Measurements from ENCODE around the gene PFDN6. TPM values are rescaled to one million over a fixed set of nuclear protein-coding genes. Genes with fewer than 3 reads are reported as not detected.

PFDN6 gene
- total and polyA plus RNA-seq, 8 donors = 9.7 to 119 (median 19.0) TPM

DNA sequence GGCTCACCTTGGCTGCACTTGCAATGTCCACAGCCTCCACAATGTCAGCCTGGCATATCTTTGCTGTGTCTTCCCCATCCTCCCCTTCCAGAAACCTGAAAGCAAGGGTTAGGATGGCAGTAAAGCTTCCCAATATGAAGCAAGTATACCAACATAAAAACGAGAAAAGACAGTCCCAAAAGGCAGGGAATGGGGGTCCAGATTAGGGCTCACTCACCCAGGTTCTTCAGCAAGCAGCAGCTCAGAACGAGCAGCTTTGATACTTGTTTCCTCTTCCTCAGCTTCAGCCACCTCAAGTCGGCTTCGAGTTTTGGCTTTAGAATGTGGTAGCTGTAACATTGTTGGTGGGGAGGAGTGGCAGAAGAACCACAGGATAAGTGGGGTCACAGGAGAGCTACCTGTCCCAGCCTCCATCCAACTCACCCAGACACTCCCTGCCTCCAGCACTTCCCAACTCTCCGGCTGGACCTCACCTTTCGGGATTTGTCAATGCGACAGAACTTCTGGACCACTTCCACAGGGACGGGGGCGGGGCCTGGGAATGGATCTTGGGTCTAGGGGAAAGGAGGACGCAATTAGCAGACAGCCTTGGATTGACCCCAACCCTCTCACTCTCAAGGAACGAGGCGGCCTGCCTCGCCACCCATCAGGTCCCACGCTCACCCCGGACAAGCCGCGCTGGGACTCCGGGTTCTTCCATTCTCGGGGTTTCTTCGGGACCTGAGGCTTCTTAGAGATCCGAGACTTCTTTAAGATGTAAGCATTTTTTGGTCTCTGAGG, 1.1 kb upstream of the PFDN6 start:
- TF ChIP-seq, protein P1, sequence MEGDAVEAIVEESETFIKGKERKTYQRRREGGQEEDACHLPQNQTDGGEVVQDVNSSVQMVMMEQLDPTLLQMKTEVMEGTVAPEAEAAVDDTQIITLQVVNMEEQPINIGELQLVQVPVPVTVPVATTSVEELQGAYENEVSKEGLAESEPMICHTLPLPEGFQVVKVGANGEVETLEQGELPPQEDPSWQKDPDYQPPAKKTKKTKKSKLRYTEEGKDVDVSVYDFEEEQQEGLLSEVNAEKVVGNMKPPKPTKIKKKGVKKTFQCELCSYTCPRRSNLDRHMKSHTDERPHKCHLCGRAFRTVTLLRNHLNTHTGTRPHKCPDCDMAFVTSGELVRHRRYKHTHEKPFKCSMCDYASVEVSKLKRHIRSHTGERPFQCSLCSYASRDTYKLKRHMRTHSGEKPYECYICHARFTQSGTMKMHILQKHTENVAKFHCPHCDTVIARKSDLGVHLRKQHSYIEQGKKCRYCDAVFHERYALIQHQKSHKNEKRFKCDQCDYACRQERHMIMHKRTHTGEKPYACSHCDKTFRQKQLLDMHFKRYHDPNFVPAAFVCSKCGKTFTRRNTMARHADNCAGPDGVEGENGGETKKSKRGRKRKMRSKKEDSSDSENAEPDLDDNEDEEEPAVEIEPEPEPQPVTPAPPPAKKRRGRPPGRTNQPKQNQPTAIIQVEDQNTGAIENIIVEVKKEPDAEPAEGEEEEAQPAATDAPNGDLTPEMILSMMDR (IDR thresholded peaks at IDR 0.05) = no peak
- intact Hi-C loops (cut with DNase I) = no loop called here
- peak in 1 of 6 donors; percentile 48 for DNase-seq
- H3K4me3 ChIP-seq = peak overlapping the region; percentile 52 to 66 (median 62)
- peaks cover 0 to 12% (median 8%) of the 10 kb centered on the region in 3 donors for H3K4me1 ChIP-seq
- ATAC-seq = no peak
- H3K27ac ChIP-seq = no peak overlapping the region
- H3K36me3 ChIP-seq = peaks cover 0 to 25% (median 17%) of the 10 kb centered on the region in 3 donors
- FAIRE-seq = no peak
- H3K9me3 ChIP-seq = no peaks in the 10 kb centered on the region
- 8 to 11% methylated on average over 20 to 21 of the region's 21 CpGs for WGBS, 2 donors
- H3K27me3 ChIP-seq = no peaks in the 10 kb centered on the region

DNA sequence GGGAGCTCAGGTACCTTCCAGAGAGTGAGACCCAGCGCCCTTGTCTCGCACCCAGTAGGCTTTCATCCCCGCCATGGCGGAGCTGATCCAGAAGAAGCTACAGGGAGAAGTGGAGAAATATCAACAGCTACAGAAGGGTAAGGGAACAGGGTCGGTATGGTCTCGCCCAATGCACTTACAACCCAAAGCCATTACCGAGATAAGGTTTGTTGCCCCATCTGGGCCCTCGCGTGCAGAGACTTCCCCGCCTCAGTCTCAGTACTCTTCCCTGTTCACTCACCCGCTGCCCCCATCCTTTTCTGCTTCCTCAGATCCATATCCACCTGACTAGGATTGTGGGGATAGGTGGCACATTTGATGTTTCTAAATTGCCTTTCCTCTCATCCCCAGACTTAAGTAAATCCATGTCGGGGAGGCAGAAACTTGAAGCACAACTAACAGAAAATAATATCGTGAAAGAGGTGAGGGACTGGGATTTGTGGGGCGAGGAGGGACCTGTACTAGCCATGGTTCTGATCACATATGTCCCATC, 449 bp downstream of the PFDN6 start:
- WGBS, 2 donors = 2 to 3% methylated on average over 14 of the region's 14 CpGs
- H3K4me1 ChIP-seq = peaks cover 0 to 12% (median 8%) of the 10 kb centered on the region in 3 donors
- DNase-seq = no peak
- H3K27me3 ChIP-seq = no peaks in the 10 kb centered on the region
- H3K4me3 ChIP-seq = peak overlapping the region; percentile 52 to 66 (median 62)
- ATAC-seq = peak in 3 of 4 donors; percentile 4 to 8 (median 6)
- no peak for FAIRE-seq
- peaks cover 0 to 25% (median 17%) of the 10 kb centered on the region in 3 donors for H3K36me3 ChIP-seq
- H3K27ac ChIP-seq = peak overlapping the region in 1 of 4 donors; percentile 16
- intact Hi-C loops (cut with DNase I) = no loop called here
- TF ChIP-seq, protein P1 (IDR thresholded peaks at IDR 0.05) = no peak
- no peaks in the 10 kb centered on the region for H3K9me3 ChIP-seq

DNA sequence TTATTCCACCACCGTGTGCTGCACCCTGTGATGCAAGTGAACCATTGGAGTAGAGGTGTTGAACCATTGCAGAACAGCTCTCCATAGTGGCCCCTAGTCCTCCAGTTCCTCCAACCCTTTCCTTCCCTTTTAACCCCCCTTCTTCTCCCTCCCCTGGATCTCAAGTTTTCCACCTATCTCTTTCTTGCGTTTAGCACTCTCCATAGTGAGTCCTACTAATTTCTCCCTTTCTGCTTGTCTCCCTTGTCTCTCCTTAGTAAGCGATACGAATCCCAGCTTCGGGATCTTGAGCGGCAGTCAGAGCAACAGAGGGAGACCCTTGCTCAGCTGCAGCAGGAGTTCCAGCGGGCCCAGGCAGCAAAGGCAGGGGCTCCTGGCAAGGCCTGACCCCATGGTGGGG, 1.1 kb downstream of the PFDN6 start:
- DNase-seq (peak in 1 of 6 donors; percentile 44), ATAC-seq (no peak), FAIRE-seq (no peak)
- intact Hi-C loops (cut with DNase I) = no loop called here
- H3K4me3 ChIP-seq = peak overlapping the region in 2 of 4 donors; percentile 63 to 66
- H3K9me3 ChIP-seq = no peaks in the 10 kb centered on the region
- TF ChIP-seq, protein P1 (IDR thresholded peaks at IDR 0.05) = no peak
- H3K36me3 ChIP-seq = peaks cover 0 to 25% (median 17%) of the 10 kb centered on the region in 3 donors
- H3K27ac ChIP-seq = no peak overlapping the region
- H3K4me1 ChIP-seq = peaks cover 0 to 12% (median 8%) of the 10 kb centered on the region in 3 donors
- 56 to 61% methylated on average over 7 of the region's 7 CpGs for WGBS, 2 donors
- H3K27me3 ChIP-seq = no peaks in the 10 kb centered on the region

DNA sequence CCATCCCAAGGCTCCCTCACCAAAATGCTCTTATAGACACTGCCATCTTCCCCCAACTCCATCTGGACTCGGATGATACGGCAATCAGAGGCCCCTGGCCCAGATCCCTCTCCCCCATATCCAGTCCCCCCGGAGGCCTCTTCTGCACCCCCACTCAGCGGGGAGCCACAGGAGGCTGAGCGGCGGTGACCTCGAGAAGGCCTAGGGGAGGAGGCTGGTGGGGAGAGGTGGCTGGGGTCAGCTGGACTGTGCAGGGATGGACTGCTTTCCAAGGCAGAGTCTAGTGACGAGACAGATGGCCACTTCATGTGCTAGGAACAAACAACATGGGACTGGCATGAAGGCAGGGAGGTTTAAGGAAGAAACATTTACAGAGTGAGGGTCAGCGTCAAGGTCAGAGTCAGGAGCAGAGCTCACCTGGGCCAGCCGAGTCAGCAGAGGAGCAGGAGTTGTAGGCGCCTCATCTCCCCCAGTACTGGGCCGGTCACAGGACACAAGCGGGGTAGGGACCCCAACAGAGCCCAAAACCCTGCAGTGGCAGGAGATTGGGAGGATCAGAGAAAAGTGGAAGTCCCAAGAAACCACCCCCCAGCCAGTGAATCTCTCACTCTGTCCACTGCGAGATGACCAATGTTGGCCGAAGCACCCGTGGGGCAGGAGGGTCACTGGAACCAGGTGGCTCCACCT, 3.7 kb downstream of the PFDN6 start:
- peaks cover 0 to 11% (median 8%) of the 10 kb centered on the region in 3 donors for H3K36me3 ChIP-seq
- peaks cover 0 to 13% (median 9%) of the 10 kb centered on the region in 3 donors for H3K4me1 ChIP-seq
- FAIRE-seq (no peak), DNase-seq (peak in 1 of 6 donors; percentile 42), ATAC-seq (no peak)
- H3K27ac ChIP-seq = no peak overlapping the region
- H3K4me3 ChIP-seq = no peak overlapping the region
- 84 to 91% methylated on average over 16 of the region's 16 CpGs for WGBS, 2 donors
- no peaks in the 10 kb centered on the region for H3K27me3 ChIP-seq
- no peaks in the 10 kb centered on the region for H3K9me3 ChIP-seq
- TF ChIP-seq, protein P1 (IDR thresholded peaks at IDR 0.05) = no peak
- intact Hi-C loops (cut with DNase I) = no loop called here

All from pancreas (tissue), 10 donors.